CD4-positive, alpha-beta T cell treated with Interleukin-21 for 1 hour (primary cell): Measurements from ENCODE around the gene GTPBP4.

ENCODE experiments used
- DNase-seq: peaks from one replicate; pipeline ENCODE4 v3.0.0-alpha.2; 2020

The GTPBP4 gene

DNA sequence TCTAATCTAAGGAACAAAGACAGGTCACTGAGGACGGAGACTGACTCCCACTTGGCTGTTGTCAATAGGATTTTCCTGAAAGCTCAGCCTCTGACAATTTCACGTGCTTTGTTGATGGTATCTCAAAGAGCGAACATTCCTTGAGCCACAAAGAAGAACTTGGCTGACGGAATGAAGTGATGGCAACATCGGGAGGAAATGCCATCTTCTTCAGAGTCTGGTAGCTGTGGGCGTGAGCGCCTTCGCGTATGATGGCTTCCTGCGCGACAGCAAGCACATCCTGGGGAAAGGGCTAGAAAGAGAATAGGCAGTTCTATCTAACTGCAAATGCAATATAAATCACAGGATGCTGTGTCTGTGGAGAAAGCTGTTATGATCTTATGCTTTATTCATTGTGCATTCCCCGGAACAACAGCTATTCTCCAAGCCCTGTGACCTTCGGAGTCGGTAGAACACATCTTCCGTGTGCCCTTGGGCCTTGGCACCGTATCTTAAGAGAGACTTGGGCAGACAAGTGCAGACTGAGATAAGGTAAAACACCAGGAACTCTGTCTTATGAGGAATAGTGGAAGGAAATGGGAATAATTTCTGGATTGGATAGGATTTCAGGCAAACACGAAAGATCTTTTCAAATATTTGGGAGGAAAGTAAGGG is 19.6 kb upstream of the GTPBP4 start:
- DNase-seq = no peak

DNA sequence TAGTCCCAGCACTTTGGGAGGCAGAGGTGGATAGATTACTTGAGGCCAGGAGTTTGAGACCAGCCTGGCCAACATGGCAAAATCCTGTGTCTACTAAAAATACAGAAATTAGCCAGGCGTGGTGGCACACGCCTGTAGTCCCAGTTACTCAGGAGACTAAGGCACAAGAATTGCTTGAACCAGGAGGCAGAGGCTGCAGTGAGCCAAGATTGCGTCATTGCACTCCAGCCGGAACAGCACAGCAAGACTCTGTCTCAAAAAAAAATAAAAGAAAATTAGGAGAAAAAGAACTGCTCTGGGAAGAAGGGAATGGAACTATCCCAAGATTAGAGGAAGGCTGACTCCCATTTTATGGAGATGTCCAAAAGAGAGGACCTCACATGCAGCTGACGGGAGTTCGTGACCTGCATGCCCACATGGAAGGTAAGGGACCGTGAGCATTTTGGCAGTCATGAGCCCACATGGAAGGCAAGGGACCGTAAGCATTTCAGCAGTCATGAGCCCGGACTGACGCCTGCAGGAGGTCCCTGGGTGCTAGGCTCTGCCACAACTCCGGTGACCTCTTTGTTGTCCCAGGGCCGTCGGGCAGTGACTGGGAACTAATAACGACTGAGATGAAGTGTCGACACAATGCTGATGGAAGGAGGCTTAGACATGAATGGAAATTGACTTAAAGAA is 18.6 kb upstream of the GTPBP4 start:
- no peak for DNase-seq

DNA sequence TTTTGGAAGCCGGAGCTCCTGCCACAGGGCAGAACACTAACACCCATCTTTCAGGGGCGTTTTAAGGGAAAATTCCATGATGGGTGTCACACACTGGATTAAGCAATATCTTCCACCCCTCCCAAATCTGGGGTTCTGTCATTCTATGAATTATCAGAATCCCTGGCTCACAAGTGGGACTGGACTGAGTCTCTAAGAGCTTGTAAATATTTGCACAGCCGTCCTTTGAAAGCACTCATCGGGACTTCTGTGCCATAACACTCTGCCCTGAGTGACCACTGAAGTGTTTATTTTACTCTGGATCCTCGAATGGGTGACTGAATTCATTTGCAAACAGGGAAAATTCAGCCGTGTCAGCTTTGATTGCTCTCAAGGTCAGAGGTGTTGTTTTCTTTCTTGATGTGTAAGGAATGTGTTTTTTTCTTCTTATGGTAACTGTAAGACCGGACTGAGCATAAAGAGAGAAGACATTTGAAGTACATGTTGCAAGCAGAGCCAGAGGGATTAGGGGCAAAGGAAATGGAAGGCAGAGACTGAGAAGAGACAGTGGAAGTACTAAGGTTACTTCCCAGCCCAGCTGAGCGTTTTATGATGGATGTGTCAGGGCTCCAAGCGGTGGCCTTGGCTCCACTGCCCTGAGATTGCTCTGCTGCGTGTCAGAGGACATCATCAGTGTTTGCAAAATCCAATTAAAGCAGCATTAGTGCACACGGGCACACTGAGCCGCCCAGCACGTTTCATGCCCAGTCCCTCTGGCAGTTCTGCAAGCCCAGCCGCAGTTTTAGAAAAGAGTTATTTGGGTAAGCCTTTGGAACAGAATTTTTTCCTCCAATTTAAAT is 17.7 kb upstream of the GTPBP4 start:
- no peak for DNase-seq

GRCh38 chr10:971150-971542 is 17.1 kb upstream of the GTPBP4 start:
- DNase-seq = no peak

GRCh38 chr10:971613-972012 is 16.6 kb upstream of the GTPBP4 start:
- DNase-seq = no peak

- no peak for DNase-seq
Measured at GRCh38 chr10:972763-973162, 15.5 kb upstream of the GTPBP4 start.

GRCh38 chr10:974038-974784 is 14.0 kb upstream of the GTPBP4 start:
- DNase-seq = no peak

GRCh38 chr10:974785-975074 is 13.5 kb upstream of the GTPBP4 start:
- DNase-seq = no peak

DNA sequence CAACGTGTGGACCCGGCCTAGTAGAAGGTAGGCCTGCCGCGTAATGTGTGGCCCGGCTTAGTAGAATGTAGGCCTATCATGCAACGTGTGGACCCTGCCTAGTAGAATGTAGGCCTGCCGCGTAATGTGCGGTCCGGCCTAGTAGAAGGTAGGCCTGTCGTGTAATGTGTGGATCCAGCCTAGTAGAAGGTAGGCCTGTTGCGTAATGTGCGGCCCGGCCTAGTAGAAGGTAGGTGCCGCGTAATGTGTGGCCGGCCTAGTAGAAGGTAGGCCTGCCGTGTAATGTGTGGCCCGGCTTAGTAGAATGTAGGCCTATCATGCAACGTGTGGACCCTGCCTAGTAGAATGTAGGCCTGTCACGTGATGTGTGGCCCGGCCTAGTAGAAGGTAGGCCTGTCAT is 11.9 kb upstream of the GTPBP4 start:
- DNase-seq = no peak

DNA sequence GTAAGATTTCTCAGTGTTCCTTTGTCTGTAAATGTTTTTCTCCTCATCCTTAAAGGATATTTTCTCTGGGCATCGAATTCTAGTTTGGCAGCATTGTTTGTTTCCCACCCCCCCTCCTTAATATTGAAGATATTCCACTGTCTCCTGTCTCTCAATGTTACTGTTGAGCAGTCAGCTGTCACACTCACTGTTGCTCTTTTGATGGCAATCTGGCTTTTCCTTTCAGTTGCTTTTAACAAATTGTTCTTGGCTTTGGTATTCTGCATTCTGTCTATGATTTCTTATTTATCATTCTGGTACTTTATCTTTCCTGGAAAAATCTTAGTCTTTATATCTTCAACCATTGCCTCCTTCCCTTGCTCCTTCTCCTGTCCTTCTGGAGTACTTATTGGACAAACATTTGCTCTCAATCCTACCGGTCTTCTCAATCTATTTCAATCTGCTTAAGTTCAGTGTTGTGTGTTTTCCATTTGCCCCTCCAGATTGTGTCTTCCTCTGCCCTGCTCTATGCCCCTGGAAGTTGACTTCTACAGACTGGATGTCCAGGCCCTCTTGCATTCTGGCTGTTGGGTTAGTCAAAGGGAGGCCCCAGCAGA is 9.3 kb upstream of the GTPBP4 start:
- DNase-seq = no peak

DNA sequence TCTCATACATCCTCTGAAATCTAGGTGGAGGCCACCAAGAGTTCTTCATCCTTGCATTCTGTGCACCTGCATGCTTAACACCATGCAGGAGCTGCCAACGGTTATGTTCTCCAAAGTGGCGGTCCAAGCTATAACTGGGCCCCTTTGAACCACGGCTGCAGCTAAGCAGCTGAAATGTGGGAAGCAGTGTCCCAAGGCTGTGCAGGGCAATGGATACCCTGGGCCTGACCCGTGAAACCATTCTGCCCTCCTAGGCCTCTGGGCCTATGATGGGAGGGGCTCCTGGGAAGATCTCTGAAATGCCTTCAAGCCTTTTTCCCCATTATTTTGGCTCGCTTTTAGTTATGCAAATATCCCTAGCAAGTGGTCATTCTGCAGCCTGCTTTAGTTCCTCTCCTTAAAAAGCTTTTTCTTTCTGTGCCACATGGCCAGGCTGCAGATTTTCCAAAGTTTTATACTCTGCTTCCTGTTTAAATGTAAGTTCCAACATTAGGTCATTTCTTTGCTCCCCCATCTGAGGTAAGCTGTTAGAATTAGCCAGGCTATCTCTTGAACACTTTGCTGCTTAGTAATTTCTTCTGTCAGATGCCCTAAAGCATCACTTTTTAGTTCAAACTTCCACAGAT is 7.7 kb upstream of the GTPBP4 start:
- DNase-seq = no peak

DNA sequence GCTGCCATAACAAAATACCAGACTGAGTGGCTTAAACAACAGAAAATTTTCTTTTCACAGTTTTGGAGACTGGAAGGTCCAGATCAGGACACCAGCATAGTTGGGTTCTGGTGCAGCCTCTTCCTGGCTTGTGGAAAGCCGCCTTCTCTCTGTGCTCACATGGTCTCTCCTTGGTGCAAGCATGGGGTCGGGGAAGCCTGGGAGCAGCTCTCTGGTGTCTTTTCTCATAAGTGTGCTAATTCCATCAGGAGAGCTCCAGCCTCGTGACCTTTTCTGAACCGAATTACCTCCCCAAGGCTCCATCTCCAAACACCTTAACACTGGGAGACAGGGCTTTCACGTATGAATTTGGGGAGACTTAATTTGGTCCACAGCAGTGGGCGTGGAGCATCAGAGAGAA is 4.8 kb upstream of the GTPBP4 start:
- DNase-seq = no peak

- DNase-seq = no peak
Measured at GRCh38 chr10:983971-984655, 4.1 kb upstream of the GTPBP4 start.

DNA sequence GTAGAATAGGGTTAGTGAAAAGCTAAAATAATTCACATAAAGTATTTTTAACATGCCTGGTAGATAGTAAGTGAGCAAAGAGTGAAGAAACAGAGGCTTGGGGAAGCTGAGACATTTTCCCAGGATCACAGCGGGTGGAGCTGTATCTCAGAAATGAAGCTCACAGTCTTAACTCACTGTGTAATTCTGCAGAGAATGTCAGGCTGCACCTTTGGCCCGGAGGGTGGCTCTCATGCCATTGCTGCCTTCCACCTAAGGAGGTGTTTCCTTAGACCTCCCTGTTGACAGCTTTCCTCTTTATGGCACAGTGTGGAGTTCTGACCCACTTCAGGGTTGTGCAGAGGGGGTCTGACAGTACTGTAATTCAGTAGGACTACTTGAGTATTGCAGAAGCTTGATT is 2.9 kb upstream of the GTPBP4 start:
- DNase-seq = no peak

GRCh38 chr10:986137-986825 is 2.0 kb upstream of the GTPBP4 start:
- DNase-seq = no peak

DNA sequence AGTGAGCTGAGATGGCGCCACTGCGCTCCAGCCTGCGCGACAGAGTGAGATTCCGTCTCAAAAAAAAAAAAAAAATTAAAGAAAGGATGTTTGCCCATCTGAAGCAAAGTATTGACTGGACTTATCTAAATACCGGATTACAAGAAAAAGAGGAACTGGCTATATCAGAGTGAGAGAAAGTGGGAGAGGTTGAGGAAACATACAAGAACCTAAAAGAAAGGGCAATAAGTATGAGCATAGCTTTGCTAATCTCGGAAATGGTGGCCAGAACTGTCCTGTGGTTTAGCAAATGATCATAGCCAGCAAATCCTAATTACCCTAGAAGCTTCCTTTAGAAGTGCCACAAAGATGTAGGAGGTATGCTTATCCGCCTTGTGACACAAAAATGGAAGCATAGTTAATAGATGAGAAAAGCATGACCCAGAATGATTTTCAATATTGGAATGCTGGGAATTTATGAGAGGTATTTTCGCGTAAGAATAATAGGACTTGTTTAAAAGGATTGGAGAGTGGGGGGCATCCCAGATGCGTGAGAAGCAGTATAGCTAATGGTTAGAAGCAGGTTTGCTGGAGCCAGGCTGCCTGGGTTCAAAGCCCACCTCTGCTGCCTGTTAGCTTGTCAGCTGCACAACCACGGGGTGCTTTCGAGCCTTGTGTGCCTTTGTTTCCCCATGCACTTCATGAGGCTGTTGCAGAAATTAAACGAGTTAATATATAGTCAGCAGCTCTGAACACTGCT is 1.2 kb upstream of the GTPBP4 start:
- DNase-seq = no peak

GRCh38 chr10:987620-987869 is 689 bp upstream of the GTPBP4 start:
- DNase-seq = no peak

- peak; percentile 5 for DNase-seq
Measured at GRCh38 chr10:988667-989545, 672 bp downstream of the GTPBP4 start.

- DNase-seq = no peak
Measured at GRCh38 chr10:990808-991207, 2.6 kb downstream of the GTPBP4 start.

GRCh38 chr10:992467-992866 is 4.2 kb downstream of the GTPBP4 start:
- DNase-seq = no peak
